H1 (cell line): ENCODE measurements around the gene FADS6.

Source experiments
- ATF2 ChIP-seq: IDR thresholded peaks from 2 replicates; pipeline ENCODE4 v1.6.1; 2012; ENCODE audit warnings: low read length, inconsistent platforms
- CBX8 ChIP-seq: fragments of 300-800, 300-1000 bp; sonication (generic); IDR thresholded peaks from 2 replicates; pipeline ENCODE4 v1.7.1; 2016; ENCODE audit warnings: low read depth, low read length, borderline replicate concordance
- CHD1 ChIP-seq: IDR thresholded peaks from 2 replicates; pipeline ENCODE4 v1.6.1; 2012; ENCODE audit warnings: low read depth, low read length, improper control_type of control experiment
- FOSL1 ChIP-seq: IDR thresholded peaks from 2 replicates; pipeline ENCODE4 v1.6.1; 2011; ENCODE audit warnings: mild to moderate bottlenecking, low read depth, low read length, moderate library complexity; ENCODE audit not compliant: insufficient read depth
- JUND ChIP-seq: IDR thresholded peaks from 2 replicates; pipeline ENCODE4 v1.6.1; 2011; ENCODE audit warnings: mild to moderate bottlenecking, improper control_type of control experiment, low read length
- TBP ChIP-seq: IDR thresholded peaks from 2 replicates; pipeline ENCODE4 v1.6.1; 2011; ENCODE audit warnings: low read depth, low read length, improper control_type of control experiment
- TF ChIP-seq, protein P1 (sequence below), 3 experiments: IDR thresholded peaks; 1 replicate in 2 of 3; 2 replicates in 1 of 3; pipeline versions ENCODE4 v1.5.1 to v1.6.1; 2011; ENCODE audit warnings: low read length in 3 of 3, mild to moderate bottlenecking in 3 of 3, inconsistent platforms in 2 of 3, low read depth in 1 of 3, moderate library complexity in 1 of 3; ENCODE audit not compliant: insufficient read depth in 1 of 3; ENCODE audit errors: control extremely low read depth in 1 of 3

GRCh38 chr17:74918906-74919305 lies 25.5 kb upstream of the FADS6 start:
- no peak for TF ChIP-seq CHD1
- no peak for TF ChIP-seq ATF2
- TF ChIP-seq JUND = no peak
- TF ChIP-seq TBP = no peak
- TF ChIP-seq CBX8 = no peak
- TF ChIP-seq FOSL1 = no peak
- TF ChIP-seq, protein P1, sequence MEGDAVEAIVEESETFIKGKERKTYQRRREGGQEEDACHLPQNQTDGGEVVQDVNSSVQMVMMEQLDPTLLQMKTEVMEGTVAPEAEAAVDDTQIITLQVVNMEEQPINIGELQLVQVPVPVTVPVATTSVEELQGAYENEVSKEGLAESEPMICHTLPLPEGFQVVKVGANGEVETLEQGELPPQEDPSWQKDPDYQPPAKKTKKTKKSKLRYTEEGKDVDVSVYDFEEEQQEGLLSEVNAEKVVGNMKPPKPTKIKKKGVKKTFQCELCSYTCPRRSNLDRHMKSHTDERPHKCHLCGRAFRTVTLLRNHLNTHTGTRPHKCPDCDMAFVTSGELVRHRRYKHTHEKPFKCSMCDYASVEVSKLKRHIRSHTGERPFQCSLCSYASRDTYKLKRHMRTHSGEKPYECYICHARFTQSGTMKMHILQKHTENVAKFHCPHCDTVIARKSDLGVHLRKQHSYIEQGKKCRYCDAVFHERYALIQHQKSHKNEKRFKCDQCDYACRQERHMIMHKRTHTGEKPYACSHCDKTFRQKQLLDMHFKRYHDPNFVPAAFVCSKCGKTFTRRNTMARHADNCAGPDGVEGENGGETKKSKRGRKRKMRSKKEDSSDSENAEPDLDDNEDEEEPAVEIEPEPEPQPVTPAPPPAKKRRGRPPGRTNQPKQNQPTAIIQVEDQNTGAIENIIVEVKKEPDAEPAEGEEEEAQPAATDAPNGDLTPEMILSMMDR (IDR thresholded peaks at IDR 0.05; ENCODE audit: control extremely low read depth in 1 of 3, insufficient read depth in 1 of 3, low read depth in 1 of 3, low read length in 3 of 3) = no peak
